Keratinocyte (primary cell): ENCODE data around the gene DPM1. TPM values are rescaled to one million over a fixed set of nuclear protein-coding genes. Genes with fewer than 3 reads are reported as not detected.

Experiments used
- DNase-seq: peaks from one replicate; pipeline ENCODE4 v3.0.0-alpha.2; 2011; ENCODE audit warnings: low read depth, missing footprints, low spot score
- FAIRE-seq: peaks from 2 replicates; lab custom pipeline; 2011; peaks lifted over from hg19 to GRCh38; lab: Jason Lieb, UNC
- H2AFZ ChIP-seq: 2 replicates; pipeline ENCODE4 v1.6.0; 2012; ENCODE audit warnings: low read length, control low read depth, inconsistent platforms; ENCODE audit not compliant: control insufficient read depth
- H3K27ac ChIP-seq: 2 replicates; pipeline ENCODE4 v1.5.1; 2011; ENCODE audit warnings: low read length; ENCODE audit not compliant: control insufficient read depth, insufficient read depth
- H3K27me3 ChIP-seq: 3 replicates; pipeline ENCODE4 v1.6.0; 2011; ENCODE audit warnings: low read length; ENCODE audit not compliant: control insufficient read depth, insufficient read depth; ENCODE audit errors: extremely low read depth
- H3K36me3 ChIP-seq, 2 experiments: 2 replicates in 1 of 2; 3 replicates in 1 of 2; pipeline ENCODE4 v1.5.1; 2011; ENCODE audit warnings: low read length in 2 of 2, mild to moderate bottlenecking in 1 of 2; ENCODE audit not compliant: control insufficient read depth in 2 of 2, insufficient read depth in 2 of 2; ENCODE audit errors: extremely low read depth in 1 of 2
- H3K4me1 ChIP-seq: 3 replicates; pipeline ENCODE4 v1.5.1; 2011; ENCODE audit warnings: low read length; ENCODE audit not compliant: control insufficient read depth, insufficient read depth; ENCODE audit errors: extremely low read depth
- H3K4me2 ChIP-seq: 3 replicates; pipeline ENCODE4 v1.6.0; 2011; ENCODE audit warnings: low read depth, low read length; ENCODE audit not compliant: control insufficient read depth, insufficient read depth; ENCODE audit errors: extremely low read depth
- H3K4me3 ChIP-seq, 3 experiments: fragments of 200-600 bp in 1 of 3; sonication (generic) in 1 of 3; 2 replicates in 2 of 3; 3 replicates in 1 of 3; pipeline ENCODE4 v1.5.1; 2011 to 2016; ENCODE audit warnings: low read length in 3 of 3, mild to moderate bottlenecking in 3 of 3, control low read depth in 2 of 3, inconsistent platforms in 1 of 3, low read depth in 1 of 3, mixed read lengths in 1 of 3, mixed run types in 1 of 3, moderate library complexity in 1 of 3; ENCODE audit not compliant: control insufficient read depth in 2 of 3, insufficient read depth in 2 of 3; ENCODE audit errors: extremely low read depth in 1 of 3
- H3K79me2 ChIP-seq: 2 replicates; pipeline ENCODE4 v1.6.0; 2012; ENCODE audit warnings: low read length; ENCODE audit not compliant: control insufficient read depth, insufficient read depth
- H3K9ac ChIP-seq: 3 replicates; pipeline ENCODE4 v1.6.0; 2011; ENCODE audit warnings: low read length; ENCODE audit not compliant: control insufficient read depth, insufficient read depth; ENCODE audit errors: extremely low read depth
- H3K9me1 ChIP-seq: 3 replicates; pipeline ENCODE4 v1.6.0; 2011; ENCODE audit warnings: low read length; ENCODE audit not compliant: control insufficient read depth, insufficient read depth; ENCODE audit errors: extremely low read depth
- H3K9me3 ChIP-seq: 2 replicates; pipeline ENCODE4 v1.5.1; 2012; ENCODE audit warnings: low read depth, low read length; ENCODE audit not compliant: control insufficient read depth
- H4K20me1 ChIP-seq: 3 replicates; pipeline ENCODE4 v1.6.0; 2011; ENCODE audit warnings: low read length; ENCODE audit not compliant: control insufficient read depth, insufficient read depth; ENCODE audit errors: extremely low read depth
- EZH2 ChIP-seq: IDR thresholded peaks from one replicate; pipeline ENCODE4 v1.6.1; 2012; ENCODE audit warnings: inconsistent platforms, mild to moderate bottlenecking, low read length, moderate library complexity
- dilution Hi-C: fragments of 300-500 bp; cut with MboI; formaldehyde crosslinking; loops from one replicate; pipeline ENCODE4 v1.7.0; 2020; ENCODE audit warnings: low sequenced_read_pairs; ENCODE audit not compliant: extremely low pct_ligation_motif_present
- polyA plus RNA-seq, 5 experiments: library from polyadenylated mRNA; depleted of rRNA in 3 of 5; stranded (reverse) in 3 of 5; stranded (forward) in 1 of 5; unstranded in 1 of 5; fragments of >200 nt; gene quantifications; 1 replicate in 1 of 5; 2 replicates in 3 of 5; 3 replicates in 1 of 5; pipeline versions ENCODE4 v1.2.1 to v1.2.3, GENCODE V29; 2011 to 2012; ENCODE audit warnings: missing spikeins in 2 of 5, low read depth in 1 of 5, low replicate concordance in 1 of 5
- TF ChIP-seq, protein P1 (sequence below), 3 experiments: IDR thresholded peaks in 1 of 3; conservative IDR thresholded peaks in 1 of 3; optimal IDR thresholded peaks in 1 of 3; 2 replicates in 2 of 3; 3 replicates in 1 of 3; pipeline versions ENCODE3 to v1.5.1; 2011; ENCODE audit warnings: low read length in 3 of 3, mild to moderate bottlenecking in 3 of 3, moderate library complexity in 2 of 3, control low read depth in 1 of 3, inconsistent platforms in 1 of 3; ENCODE audit not compliant: insufficient read depth in 2 of 3; ENCODE audit errors: extremely low read depth in 1 of 3

Gene DPM1
- polyA plus RNA-seq, 1 donor (not counting 4 experiments of a cell fraction or from before 2014, with no cell fraction given) = 99.4 TPM

DNA sequence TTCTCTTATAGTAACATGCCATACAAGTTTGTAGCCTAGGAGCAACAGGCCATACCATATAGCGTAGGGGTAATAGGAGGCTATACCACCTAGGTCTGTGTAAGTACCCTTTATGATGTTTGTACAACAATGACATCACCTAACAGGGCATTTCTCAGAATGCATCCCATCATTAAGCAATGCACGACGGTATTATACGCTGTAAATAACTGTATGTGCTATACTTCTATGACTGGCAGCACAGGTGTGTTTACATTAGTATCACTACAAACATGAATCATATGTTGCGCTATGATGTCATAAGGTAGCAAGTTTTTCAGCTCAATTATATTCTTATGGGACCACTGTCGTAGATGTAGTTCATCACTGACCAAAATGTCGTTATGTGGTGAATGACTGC, 58.1 kb downstream of the DPM1 start:
- dilution Hi-C loops = no loop called here
- no peaks in the 10 kb centered on the region for H3K4me1 ChIP-seq
- H3K9me1 ChIP-seq = no peaks in the 10 kb centered on the region
- peaks cover 2% of the 10 kb centered on the region for H4K20me1 ChIP-seq
- H3K79me2 ChIP-seq = peaks cover 53% of the 10 kb centered on the region
- no peak overlapping the region for H3K4me2 ChIP-seq
- no peak overlapping the region for H3K9ac ChIP-seq
- no peak overlapping the region for H2AFZ ChIP-seq
- FAIRE-seq (no peak), DNase-seq (no peak)
- H3K27ac ChIP-seq = no peak overlapping the region
- H3K9me3 ChIP-seq = no peaks in the 10 kb centered on the region
- no peak overlapping the region for H3K4me3 ChIP-seq
- no peak for TF ChIP-seq EZH2
- TF ChIP-seq, protein P1, sequence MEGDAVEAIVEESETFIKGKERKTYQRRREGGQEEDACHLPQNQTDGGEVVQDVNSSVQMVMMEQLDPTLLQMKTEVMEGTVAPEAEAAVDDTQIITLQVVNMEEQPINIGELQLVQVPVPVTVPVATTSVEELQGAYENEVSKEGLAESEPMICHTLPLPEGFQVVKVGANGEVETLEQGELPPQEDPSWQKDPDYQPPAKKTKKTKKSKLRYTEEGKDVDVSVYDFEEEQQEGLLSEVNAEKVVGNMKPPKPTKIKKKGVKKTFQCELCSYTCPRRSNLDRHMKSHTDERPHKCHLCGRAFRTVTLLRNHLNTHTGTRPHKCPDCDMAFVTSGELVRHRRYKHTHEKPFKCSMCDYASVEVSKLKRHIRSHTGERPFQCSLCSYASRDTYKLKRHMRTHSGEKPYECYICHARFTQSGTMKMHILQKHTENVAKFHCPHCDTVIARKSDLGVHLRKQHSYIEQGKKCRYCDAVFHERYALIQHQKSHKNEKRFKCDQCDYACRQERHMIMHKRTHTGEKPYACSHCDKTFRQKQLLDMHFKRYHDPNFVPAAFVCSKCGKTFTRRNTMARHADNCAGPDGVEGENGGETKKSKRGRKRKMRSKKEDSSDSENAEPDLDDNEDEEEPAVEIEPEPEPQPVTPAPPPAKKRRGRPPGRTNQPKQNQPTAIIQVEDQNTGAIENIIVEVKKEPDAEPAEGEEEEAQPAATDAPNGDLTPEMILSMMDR (optimal IDR thresholded peaks at IDR 0.05 in 1 of 3, IDR thresholded peaks at IDR 0.05 in 1 of 3, conservative IDR thresholded peaks at IDR 0.05 in 1 of 3; ENCODE audit: extremely low read depth in 1 of 3, insufficient read depth in 2 of 3, low read length in 3 of 3) = no peak
- H3K36me3 ChIP-seq = peaks cover 9 to 46% of the 10 kb centered on the region in 2 experiments
- no peaks in the 10 kb centered on the region for H3K27me3 ChIP-seq

DNA sequence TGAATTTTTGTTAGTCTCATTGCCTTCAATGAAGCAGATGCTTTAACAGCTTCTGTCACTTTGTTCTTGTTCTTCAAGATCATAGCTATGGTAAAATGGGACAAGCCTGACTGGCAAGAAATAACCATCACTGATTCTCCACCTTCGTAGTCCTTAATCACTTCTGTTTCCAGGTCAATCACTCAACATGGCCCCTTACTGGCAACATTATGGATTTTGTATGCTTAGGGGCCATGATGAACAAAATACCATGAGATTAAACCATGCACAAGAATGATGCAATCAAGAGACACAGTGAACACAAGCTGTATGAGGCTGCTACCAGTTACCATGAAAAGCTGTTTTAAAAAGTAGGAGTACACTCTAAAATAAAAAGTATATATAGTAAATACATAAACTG, 59.9 kb downstream of the DPM1 start:
- Histone ChIP-seq H3K4me1 (no peaks in the 10 kb centered on the region), H2AFZ (no peak overlapping the region), H3K27me3 (no peaks in the 10 kb centered on the region), H4K20me1 (no peaks in the 10 kb centered on the region), H3K27ac (no peak overlapping the region), H3K9me3 (no peaks in the 10 kb centered on the region), H3K4me2 (no peak overlapping the region), H3K9me1 (no peaks in the 10 kb centered on the region), H3K79me2 (peaks cover 37% of the 10 kb centered on the region), H3K4me3 (no peak overlapping the region), H3K9ac (no peak overlapping the region), H3K36me3 (peaks cover 13 to 50% of the 10 kb centered on the region in 2 experiments)
- no peak for DNase-seq
- FAIRE-seq = no peak
- dilution Hi-C loops = loop anchor here (10.0 kb wide), 1 partner anchor 64 kb away; no protein-coding TSS in a partner anchor
- TF ChIP-seq EZH2 = no peak
- TF ChIP-seq, protein P1 (optimal IDR thresholded peaks at IDR 0.05 in 1 of 3, IDR thresholded peaks at IDR 0.05 in 1 of 3, conservative IDR thresholded peaks at IDR 0.05 in 1 of 3; ENCODE audit: extremely low read depth in 1 of 3, insufficient read depth in 2 of 3, low read length in 3 of 3) = no peak
